GM19328 (cell line): ENCODE measurements around the gene PRKCH.

Experiments
- ATAC-seq: cut with Tn5 transposase; IDR thresholded peaks from one replicate; pipeline ENCODE4 v1.9.1; 2021; ENCODE audit warnings: mild to moderate bottlenecking, moderate library complexity; ENCODE audit not compliant: unreplicated experiment

Gene PRKCH

DNA sequence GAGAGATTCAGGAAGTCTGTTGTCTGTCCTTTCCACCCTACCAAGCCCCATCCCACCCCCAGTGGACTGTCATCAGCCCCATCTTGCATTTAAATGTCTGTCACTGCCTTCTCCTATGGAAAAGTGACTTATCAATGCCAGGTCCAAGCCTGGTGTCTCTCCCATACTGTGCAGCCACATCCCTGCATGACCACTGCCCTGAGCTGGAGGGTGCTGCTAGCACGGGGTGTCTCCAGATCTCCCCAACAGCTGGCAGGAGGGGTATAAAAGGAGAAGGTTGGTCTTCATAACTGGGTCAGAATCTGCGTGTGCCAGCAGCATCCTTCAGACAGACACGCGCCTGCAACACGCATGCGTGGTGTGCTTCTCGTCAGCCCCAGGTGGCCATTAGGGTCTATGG is 219.6 kb downstream of the PRKCH start:
- no peak for ATAC-seq

DNA sequence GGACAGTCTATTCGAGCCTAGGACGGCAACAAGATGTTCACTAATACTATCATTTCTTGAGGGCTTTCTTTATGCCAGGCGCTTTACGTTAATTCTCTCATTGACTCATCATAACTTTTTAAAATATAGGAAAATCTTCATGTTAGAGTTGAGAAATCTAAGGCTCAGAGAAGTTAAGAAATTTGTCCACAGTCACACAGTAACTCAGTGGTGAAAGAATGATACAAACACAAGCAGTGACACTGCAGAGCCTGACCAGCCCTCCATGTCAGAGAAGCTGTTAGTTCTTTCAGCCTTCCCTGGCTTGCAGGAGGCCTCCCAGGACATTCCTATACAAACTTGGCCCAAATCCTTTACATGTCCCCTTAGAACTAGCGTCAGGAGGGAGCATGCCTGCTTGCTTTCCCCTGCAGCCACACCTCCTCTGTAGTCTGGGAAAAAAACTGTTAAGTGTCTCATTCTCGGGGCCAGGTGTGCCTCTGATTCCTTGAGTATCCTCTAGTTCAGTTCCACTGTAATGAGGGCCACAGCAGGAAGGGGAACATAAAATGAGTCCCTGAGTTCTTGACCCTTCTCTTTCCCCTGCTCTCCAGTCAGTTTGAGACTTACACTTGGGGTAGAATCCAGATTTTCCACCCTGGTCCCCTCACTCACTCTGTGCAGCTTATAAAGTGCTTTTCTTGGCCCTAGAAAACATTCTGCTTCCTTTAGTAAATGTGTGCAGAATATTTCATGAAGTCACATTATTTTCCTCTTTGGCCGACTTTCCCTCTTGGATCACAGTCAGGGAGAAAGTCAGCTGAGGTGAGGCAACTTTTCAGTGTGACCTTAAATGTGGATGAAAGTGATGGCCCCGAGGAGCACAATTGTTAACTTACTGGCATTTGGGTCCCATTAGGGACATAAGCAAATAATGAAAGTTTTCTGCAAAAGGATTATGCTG is 221.7 kb downstream of the PRKCH start:
- no peak for ATAC-seq

DNA sequence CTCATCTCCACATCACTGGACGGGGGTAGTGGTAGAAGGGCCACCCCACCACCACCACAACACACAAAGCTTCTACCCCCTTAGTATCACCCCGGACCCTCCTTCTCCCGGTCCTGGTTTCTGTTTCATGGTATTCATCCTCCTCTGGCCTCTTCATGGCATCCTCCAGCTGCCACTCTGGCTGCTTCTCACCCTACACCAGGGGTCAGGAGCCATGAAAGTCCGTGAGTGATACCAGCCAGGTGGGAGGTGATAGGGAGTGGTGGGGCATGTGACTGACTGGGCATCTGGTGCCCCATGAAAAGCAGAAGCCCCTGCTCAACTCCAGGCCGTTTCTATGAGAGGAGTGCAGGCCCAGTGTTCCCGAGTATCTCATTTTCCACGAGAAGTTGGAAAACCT is 222.6 kb downstream of the PRKCH start:
- no peak for ATAC-seq

DNA sequence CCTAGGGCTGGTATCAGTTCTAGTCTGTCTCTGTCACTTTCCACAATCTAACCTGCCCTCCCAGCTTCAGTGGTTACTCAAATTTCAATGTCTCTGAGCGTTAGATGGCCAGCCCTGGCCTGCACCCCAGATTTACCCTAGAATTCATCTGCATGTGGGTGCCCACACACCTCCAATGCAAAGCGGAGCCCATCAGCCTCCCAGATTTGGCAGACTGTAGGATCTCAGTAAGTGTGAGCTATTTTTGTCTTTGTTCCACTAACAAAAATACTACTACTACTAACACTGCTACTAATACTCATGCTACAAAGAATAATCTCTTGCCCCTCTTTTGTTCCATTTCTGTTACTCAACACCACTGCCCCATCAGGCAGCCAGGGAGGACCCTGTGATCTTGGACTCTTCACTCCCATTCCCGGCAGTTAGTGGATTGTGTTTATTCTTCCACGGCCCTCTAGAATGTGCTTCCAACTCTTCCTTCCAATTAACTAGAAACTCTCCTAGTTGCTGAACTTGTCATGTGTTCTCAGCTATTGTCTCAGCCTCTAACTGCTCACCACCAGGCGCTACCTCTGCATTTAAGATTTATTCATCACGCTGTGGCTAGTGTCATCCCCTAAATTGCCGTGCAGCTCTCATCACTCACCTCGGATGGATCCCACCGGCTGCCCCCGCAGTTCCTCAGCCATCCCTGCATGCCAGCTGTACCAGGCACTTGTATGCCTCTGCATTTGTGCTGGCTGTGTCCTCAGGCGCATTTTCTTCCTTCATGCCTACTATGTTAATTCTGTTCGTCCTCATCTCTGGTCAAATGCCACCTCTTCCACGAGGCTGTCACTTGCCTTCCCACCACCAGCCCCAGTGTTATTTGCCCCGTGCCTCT is 223.3 kb downstream of the PRKCH start:
- ATAC-seq, result no peak

DNA sequence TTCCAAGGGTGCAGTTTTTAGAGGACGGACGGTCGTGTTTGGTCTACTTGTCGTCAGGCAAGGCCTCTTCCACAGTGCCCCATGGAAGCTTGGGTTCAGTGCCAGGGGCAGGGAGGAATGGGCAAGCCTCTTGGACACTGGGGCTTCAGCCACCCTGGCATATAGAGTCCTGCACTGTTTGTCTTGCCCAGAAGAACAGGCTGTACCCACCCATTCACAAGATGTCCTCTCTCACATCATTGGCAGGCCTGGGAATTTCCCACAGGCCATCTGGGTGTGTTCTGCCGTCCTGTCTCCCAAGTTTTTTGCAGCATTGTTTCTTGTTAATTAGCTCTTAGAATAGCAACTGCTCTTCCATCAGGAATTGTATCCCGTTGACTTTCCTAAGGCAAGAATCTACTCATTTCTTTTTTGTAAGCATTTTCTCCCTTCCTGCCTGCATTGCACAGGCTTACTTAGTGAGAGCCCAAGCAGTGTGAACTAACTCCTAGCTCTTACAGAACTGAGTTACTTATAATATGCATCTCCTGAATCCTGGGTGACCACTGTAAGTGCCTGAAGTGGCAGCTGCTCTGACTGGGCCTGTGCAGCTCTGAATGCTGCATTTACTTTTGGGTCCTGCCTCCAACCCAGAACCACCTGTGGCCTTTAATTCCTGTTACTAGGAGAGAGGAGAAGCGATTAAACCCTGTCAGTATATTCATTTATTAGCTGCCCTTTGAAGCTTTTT is 224.5 kb downstream of the PRKCH start:
- no peak for ATAC-seq

DNA sequence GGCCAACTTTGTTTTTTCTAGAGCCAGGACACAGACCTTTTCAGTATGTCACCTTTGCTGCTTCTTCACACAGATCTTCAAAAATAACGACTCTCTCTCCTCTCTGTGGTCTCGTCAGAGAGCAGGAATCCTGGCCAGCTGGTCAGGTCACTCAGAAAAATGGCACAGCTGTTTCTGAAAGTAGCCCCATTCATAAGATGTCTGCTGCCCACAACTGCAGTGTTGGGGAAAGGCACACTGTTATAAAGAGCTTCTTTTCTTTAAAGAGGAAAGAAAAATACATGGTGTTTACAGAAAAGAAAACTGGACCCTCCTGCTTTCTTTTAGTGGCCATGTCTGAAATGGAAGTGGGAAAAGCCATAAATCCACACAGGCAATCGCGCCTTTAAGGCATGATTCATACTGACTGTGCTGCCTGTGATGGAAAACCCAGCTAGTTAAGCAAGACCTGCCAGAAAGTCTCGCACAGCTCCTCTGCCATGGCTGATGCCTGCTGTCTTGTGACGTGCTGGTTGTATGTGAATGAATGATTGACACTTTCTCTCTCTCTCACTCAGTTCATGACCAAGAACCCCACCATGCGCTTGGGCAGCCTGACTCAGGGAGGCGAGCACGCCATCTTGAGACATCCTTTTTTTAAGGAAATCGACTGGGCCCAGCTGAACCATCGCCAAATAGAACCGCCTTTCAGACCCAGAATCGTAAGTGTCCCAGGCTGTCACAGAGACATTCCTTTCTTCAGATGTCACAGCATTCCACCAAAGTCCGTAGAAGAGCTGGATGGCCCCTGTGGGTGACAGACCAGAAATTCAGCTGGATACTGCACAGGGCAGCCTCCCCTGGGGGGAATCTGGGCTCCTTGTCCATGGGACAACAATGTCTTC is 226.0 kb downstream of the PRKCH start:
- no peak for ATAC-seq

DNA sequence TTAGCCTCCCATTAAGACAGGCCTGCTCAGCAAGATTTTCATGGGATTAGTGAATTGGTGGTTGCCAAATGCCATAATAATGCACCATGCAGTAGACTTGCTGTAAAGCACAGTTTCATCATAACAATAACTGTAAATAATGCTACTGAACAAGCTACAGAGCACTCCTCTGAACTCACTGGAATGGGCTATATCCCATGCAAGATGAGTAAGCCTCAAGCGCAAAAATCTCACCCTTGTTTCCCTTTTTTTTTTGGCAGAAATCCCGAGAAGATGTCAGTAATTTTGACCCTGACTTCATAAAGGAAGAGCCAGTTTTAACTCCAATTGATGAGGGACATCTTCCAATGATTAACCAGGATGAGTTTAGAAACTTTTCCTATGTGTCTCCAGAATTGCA is 228.0 kb downstream of the PRKCH start:
- no peak for ATAC-seq

DNA sequence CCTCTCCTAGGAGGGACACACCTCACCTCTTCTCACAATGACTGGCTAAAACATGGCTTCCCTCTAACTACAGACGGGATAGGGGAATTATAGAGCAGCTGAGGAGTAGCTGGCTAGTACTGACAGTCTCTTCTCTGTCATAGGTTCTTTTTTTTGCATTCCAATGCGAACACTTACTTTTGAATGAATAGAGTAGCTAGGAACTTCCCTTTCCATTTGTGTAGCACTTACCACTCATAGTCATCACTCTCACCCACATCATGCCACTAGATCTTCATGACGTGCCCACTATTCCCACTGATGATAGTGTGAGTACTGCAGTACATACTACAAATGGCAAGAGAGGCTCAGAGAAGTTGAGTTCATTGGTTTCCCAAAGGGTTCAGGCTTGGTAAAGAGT is 230.0 kb downstream of the PRKCH start:
- no peak for ATAC-seq

DNA sequence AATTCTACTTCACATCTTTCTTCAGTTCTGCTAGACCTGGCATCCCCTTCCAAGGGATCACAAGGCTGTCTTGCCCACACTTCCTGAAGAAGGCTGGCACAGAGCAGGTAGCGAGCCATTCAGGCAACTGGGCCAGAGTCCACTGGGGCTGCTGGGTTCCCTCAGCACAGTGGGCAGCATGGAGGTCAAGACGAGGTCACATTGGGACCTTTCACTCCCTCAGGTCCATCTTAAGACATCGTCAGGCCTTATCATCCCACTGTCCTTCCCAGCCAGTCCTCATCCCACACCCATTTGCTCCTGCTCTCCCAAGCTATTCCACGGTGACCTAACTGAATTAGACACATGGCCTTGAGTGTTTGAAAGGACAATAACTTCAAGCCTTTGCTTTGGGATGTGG is 230.9 kb downstream of the PRKCH start:
- no peak for ATAC-seq

DNA sequence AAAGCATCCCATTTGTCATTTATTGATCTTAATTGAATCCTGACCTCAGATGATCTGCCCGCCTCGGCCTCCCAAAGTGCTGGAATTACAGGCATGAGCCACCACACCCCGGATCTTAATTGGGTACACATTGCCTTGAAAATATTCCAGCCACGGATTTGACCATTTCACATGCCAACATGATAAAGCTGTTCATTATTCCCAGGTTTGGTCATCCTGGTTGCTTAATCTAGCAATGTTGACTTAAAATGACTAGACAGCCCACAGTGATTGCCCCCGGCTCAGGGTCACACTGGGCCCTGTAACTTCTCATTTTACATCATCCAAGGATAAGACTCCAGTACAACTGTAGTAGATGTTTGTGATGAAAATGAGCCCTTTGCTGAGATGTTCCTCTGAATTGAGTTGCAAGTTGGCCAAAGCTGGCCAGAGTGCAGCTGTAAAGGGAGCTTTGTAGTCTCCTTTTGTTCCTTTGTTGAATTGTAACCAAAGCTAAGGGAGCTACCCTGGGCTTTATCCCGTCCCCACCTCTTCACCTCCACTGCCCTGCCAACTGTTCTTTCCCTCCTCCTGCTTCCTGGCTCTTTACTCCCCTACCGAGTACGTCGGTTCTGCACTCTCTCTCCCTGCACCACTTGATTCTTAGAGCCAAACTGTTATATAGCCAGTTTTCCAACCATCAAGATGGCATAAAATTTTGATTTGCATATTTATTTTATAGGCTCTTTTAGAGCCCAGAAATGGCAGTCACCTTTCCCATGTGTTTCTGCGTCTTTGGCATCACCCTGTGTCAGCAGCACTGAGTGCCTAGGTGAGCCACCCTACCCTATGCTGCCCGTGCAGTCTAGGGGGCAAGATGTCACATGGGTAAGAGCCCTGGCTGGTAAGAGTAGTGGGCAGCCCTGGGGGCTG is 232.6 kb downstream of the PRKCH start:
- ATAC-seq, result no peak

DNA sequence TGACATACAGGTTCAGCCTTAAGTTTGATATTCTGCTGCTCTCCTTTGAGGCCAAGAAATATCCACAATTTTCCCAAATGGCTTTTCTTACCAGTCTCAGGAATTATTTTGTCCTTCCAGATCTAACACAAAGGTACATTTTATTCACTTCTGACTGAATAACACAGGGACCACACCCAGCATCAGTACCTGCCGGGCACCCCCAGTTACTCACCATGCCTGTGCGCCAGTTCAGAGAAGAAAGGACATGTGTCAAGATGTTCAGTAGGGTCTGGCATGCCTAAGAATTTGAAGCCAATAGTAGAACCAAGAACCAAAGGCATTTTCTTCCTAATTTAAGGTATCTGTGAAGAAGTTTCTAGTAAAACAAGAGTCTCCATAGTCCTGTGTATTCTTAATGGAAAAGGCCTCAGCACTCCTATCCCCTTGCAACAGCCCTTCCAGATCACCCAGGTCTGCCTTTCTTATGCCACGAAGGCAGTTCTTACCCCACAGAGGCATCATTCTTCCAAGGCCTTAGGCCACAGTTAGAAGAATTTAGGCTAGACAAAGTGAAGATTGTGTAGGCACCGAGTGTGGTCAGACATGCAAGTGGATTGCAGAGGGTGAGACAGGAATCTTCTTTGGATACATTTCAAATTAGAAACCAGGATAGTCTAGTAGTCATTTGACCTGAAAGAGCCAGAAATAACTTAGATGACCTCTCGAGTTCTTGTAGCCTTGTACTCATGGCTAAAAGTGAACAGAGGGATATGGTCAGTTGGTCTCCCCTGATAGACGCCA is 233.9 kb downstream of the PRKCH start:
- no peak for ATAC-seq

DNA sequence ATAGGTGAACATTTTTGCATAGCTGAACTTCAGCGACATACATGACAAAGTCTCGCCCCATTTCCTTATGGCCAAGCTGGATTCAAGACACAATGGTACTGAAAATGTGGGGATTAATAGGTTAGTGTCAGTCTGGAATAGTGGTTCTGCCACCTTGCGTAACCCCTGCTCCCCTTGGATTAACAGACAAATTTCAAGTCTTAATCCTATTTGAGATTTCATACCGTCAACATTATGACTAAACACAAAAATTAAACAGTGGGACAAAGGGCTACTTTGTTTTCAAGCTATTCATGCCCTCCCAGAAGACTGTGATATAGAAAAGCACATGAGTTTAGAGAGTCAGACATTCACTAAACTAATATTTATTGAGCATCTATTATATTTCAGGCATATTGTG is 235.1 kb downstream of the PRKCH start:
- ATAC-seq, result no peak

DNA sequence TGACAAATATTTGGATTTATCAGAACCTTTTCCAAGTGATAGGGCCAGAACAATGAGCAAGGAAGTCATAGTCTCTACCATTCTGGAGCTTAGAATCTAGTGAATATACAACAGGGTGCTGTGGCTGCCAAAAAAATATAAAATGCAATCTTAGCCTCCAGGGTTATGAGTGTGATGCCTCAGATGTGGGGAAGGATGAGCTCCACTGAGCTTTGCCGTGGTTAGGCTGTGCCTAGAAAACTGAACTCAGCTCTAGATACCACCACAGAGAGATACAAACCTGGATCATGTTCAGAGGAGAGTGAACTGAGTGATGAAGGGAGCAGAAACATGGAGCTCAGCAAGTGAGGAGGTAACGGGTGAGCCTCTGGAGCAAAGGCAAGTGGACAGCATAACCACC is 235.9 kb downstream of the PRKCH start:
- no peak for ATAC-seq

DNA sequence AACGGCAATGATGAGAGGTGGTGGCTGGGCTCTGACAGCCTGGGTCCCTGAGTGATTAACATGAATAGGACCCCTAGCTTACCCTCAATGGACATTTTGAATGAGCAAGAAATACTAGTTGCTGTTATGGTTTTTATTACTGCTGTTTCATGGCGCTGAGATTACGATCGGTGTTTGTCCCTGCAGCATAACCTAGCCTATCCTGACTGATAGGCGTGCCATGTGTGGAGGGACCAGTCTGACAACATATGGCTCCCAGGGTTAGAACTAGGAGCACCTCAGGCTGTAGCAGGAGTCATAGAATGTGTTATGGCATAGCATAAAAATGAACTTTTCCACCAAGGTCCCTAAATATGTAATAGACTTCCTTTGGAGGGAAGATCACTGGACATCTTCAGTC is 236.5 kb downstream of the PRKCH start:
- no peak for ATAC-seq

DNA sequence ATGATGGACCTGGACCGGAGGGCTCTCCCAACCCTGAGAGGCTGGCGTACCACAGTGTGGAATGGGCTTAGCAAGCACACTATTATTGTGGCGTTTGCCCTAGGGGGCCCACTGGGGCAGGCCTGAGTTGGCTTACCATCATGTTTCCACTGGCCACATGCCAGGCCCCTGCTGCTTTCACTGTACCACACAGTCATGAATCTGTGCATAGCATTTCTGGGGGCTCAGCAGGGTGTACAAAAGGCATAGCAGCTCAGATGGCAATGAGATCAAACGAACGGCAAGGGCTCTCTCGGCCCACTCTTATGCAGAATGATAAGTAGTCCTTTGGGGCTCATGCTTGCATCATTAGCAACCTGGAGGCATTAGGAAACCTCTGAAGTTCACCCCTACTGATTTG is 236.9 kb downstream of the PRKCH start:
- no peak for ATAC-seq

DNA sequence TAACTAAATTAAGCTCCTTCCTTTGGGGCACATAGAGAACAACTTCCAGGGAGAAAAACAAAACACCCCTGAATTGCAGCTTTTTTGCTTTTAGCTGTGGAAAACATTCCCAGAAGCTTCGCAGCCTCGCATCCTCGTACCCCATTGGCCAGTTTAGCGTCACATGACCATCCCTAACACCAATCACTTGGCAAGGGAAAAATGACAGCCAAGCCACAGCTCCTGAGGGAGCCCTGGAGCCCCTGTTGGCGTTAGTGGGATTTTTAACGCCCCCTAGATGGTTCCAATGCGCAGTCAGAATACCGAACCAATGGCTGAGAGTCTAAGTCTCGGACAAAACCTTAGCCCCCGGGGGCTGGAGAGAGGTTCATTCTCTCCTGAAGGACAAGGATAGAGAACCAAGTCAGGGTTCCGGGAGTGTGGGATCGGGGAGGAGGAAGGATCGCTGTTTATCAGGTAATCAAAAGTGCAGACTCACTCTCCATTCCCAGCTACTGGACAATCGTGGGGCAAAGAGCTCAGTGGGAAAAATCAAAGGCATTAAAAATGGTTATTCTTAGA is 238.3 kb downstream of the PRKCH start:
- ATAC-seq, result no peak

DNA sequence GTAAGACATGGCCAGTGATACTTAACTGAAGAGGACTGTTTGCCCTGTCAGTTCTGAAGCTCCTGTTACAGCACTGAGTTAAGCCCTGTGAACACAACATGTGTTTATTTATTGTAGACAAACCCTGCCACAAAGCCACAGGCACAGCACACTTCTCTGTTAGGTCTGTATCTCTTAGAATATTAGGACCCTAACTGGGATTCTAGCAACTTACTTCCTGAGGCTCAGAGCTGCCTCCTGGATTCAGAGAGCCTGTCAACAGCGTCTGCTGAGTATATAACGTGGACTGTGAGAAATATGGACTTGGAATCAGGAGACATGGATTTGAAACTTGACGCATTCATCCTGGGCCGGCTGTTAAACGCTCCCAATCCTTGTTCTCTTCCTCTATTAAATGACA is 238.9 kb downstream of the PRKCH start:
- ATAC-seq, result no peak

DNA sequence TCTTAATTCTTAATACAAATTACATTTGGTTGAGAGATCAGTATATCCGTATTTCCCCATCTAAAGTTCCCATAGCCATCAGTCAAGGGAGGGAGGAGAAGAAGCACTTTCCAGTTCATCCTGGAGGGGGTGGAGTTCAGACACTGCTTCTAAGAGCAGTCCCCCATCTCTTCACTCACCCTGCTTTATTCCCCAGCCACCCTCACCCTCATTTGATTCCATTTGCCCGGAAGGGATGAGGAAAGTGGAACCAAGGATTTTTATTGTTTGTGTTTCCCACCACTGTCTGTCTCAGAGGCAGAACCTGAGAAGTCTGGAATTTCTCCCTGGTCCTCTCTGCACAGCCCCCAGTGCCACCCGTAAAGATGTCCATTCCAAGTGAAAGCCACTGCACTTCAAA is 239.7 kb downstream of the PRKCH start:
- ATAC-seq, result no peak
